ENCODE results near the gene ATP6V1C2.
A peak's percentile ranks its signal among the peaks of the same experiment; 100 is the strongest.

The ATP6V1C2 gene

DNA sequence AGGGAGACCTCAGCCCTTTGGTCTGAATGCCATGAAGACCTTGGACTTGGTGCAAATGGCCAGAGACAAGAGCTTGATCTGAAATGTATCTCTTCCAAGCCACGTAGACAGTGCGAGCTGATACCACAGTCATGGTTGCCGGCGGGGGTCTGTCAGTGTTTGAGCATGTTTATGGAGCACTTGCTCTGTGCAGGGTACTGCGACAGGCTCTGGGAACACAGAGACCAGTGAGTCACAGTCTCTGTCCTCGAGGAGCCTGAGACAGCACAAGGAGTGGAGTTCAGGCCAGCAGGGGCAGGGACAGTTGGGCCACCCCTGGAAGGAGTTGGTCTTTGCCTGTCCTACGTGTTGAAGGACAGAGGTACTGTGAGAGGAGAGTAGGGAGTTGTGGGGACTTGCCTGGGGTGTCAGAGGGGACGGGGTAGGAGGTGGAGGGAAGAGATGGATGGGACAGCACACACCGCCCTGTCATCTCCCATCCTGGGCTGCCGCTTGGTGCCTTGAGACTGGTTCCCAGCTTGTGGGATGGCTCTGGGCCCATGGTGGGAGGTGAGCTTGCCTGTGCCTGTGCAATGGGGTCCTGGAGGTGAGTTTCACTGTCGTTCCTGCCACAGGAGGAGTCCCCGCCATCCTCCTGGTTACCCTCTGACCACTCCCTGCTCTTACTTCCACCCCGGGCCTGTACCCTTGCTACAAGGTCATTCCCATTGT lies 39.5 kb downstream of the ATP6V1C2 start:
- H3K27me3 ChIP-seq: no peaks in the 10 kb centered on the region
- H3K4me3 ChIP-seq (ENCODE audit: low read depth, low read length): no peak overlapping the region
- DNase-seq: no peak
- H3K4me1 ChIP-seq: no peaks in the 10 kb centered on the region; the same call in 1 of the 2 replicates
- H3K36me3 ChIP-seq: no peaks in the 10 kb centered on the region
- TF ChIP-seq, protein P1, sequence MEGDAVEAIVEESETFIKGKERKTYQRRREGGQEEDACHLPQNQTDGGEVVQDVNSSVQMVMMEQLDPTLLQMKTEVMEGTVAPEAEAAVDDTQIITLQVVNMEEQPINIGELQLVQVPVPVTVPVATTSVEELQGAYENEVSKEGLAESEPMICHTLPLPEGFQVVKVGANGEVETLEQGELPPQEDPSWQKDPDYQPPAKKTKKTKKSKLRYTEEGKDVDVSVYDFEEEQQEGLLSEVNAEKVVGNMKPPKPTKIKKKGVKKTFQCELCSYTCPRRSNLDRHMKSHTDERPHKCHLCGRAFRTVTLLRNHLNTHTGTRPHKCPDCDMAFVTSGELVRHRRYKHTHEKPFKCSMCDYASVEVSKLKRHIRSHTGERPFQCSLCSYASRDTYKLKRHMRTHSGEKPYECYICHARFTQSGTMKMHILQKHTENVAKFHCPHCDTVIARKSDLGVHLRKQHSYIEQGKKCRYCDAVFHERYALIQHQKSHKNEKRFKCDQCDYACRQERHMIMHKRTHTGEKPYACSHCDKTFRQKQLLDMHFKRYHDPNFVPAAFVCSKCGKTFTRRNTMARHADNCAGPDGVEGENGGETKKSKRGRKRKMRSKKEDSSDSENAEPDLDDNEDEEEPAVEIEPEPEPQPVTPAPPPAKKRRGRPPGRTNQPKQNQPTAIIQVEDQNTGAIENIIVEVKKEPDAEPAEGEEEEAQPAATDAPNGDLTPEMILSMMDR (IDR thresholded peaks at IDR 0.05; ENCODE audit: low read depth, low read length): no peak
- H3K9me3 ChIP-seq: no peaks in the 10 kb centered on the region

DNA sequence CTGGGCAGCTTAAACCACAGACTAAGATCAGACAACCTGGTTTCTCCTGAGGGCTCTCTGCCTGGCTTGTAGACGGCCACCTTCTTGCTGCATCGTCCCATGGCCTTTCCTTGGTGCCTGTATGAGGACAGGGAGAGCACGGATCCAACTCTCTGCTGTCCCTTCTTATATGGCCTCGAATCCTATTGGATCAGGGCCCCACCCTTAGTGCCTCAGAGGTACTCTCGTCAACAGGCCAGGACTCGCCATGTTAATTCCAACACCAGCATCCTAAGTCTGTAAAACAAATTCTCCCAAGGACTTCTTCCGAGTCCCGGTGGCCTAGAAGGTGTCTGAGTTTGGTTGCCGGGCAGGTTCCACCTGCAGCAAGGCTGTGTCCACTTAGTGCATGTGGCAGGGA lies 40.2 kb downstream of the ATP6V1C2 start:
- H3K36me3 ChIP-seq: no peaks in the 10 kb centered on the region
- DNase-seq: no peak
- H3K4me3 ChIP-seq (ENCODE audit: low read depth, low read length): no peak overlapping the region
- no peaks in the 10 kb centered on the region for H3K27me3 ChIP-seq
- TF ChIP-seq, protein P1 (IDR thresholded peaks at IDR 0.05; ENCODE audit: low read depth, low read length): no peak
- H3K4me1 ChIP-seq: no peaks in the 10 kb centered on the region; the same call in 1 of the 2 replicates
- no peaks in the 10 kb centered on the region for H3K9me3 ChIP-seq

DNA sequence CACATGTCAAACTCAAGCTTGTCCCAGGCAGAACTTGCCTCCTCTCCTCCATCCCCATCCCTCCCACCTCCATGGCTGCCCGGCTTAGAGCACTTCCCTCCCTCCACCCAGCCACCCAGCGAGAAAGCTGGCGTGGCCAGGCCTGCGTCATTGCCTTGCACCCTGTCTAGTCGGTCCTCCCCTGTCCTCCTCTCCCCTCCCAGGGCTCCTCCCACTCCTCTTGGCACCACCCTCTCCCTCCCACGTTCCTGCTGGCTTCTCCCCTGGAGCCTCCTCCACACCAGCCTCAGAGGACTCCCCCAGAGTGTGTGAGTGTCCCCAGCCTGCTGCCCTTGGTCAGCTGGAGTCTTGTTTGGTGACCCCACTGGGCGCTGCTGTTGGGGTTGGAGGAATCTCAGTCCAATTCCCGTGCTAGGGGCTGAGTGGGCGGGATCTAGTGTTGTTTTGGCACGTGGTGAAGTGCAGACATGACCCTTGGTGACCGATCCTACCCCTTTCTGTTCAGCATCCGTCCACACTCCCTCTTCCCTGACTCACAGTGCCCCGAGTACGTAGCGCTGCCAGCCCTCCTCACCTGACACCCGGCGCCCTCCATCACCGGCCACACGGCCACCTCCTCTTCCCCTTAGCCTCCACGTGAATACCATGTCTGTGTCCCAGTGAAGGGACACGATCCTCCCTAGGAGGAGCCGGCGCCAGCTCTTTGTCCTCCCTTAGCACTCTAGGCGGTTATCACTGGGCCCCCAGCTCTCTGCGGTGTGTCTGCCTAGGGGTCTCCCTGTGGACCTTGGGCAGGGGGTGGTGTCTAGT lies 41.4 kb downstream of the ATP6V1C2 start:
- DNase-seq: peak; percentile 36
- no peaks in the 10 kb centered on the region for H3K4me1 ChIP-seq
- TF ChIP-seq, protein P1 (IDR thresholded peaks at IDR 0.05; ENCODE audit: low read depth, low read length): no peak
- no peaks in the 10 kb centered on the region for H3K9me3 ChIP-seq
- H3K27me3 ChIP-seq: no peaks in the 10 kb centered on the region
- peak overlapping the region; percentile 27 for H3K4me3 ChIP-seq (ENCODE audit: low read depth, low read length)
- no peaks in the 10 kb centered on the region for H3K36me3 ChIP-seq

DNA sequence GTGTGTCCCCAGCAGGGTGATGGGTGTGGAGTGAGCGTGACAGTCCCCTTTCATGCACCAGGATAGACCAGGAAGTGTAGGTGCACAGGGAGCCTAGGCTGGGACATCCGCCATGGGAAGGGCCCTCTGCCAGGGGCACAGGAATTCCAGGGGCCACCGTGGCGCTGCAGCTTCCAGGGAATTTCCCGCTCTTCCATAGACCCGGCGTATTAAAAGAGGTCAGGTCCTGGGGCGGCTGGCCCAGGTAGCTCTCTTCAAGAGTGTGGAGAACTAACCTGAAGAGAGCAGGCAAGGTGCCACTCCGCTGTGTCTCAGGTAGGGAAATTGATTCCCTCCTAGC lies 42.0 kb downstream of the ATP6V1C2 start:
- Histone ChIP-seq H3K27me3 (no peaks in the 10 kb centered on the region), H3K36me3 (no peaks in the 10 kb centered on the region)
- TF ChIP-seq, protein P1 (IDR thresholded peaks at IDR 0.05; ENCODE audit: low read depth, low read length): no peak

DNA sequence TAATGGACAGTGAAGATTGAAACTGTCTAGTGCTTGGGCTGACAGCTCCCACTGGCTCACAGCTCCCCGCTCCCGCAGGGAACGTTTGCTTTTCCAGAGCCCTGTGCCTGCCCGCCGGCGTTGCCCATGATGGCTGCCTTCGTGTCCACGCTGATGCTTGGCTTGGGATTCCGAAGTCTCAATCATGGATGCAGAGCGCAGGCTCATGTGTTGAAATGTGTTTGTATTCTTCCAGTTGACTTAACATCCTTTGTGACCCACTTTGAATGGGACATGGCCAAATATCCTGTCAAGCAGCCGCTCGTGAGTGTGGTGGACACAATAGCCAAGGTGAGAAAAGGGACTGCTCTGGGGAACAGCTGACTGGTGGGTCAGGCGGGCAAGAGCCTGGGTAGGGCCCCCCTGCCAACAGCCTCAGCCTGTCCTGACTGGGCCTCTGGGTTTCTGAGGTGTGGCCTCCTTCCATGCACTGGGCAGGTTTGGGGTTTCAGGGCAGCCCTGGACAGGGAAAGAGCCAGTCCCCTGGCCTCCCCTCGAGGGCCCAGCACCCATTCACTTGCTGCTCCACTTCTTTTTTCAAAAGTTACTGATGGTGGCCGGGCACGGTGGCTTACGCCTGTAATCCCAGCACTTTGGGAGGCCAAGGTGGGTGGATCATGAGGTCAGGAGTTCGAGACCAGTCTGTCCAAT lies 42.8 kb downstream of the ATP6V1C2 start:
- no peaks in the 10 kb centered on the region for H3K36me3 ChIP-seq
- no peaks in the 10 kb centered on the region for H3K27me3 ChIP-seq
- DNase-seq: no peak
- TF ChIP-seq, protein P1 (IDR thresholded peaks at IDR 0.05; ENCODE audit: low read depth, low read length): no peak
- H3K4me1 ChIP-seq: no peaks in the 10 kb centered on the region
- no peaks in the 10 kb centered on the region for H3K9me3 ChIP-seq
- H3K4me3 ChIP-seq (ENCODE audit: low read depth, low read length): no peak overlapping the region

More for the DNA sequence above, 42.0 kb downstream of the ATP6V1C2 start:
- no peaks in the 10 kb centered on the region for H3K9me3 ChIP-seq
- H3K4me1 ChIP-seq: no peaks in the 10 kb centered on the region
- no peak overlapping the region for H3K4me3 ChIP-seq (ENCODE audit: low read depth, low read length)
- no peak for DNase-seq
